Endothelial cell of umbilical vein (primary cell): ENCODE results near the gene MACROD2. TPM values are rescaled to one million over a fixed set of nuclear protein-coding genes. Genes with fewer than 3 reads are reported as not detected.

Source experiments
- BruUV-seq: library from RNA; stranded (reverse); fragments of 400-500 nt; replicated peaks from 2 replicates; lab custom pipeline; 2021; lab: Mats Ljungman, UMichigan
- CTCF ChIA-PET: fragments of 300-600, 350-600 bp; sonication (Branson Sonifier 250); formaldehyde crosslinking; loops from one replicate; lab custom pipeline; 2021; ENCODE audit warnings: antibody characterized with exemption, inconsistent platforms; lab: Charles Lee
- POLR2A ChIA-PET: fragments of 300-600, 350-600 bp; sonication (Branson Sonifier 250); formaldehyde crosslinking; loops from one replicate; lab custom pipeline; 2021; ENCODE audit warnings: antibody characterized with exemption, inconsistent platforms; lab: Charles Lee
- DNase-seq: peaks from one replicate; pipeline ENCODE4 v3.0.0-alpha.2; 2011; ENCODE audit warnings: low read depth, low spot score
- FAIRE-seq: peaks from 2 replicates; lab custom pipeline; 2011; peaks lifted over from hg19 to GRCh38; lab: Jason Lieb, UNC
- H2AFZ ChIP-seq: 2 replicates; pipeline ENCODE4 v1.6.0; 2012; ENCODE audit warnings: low read depth, low read length, control low read depth, inconsistent platforms
- H3K27ac ChIP-seq: 2 replicates; pipeline ENCODE4 v1.5.1; 2011; ENCODE audit warnings: low read depth, mild to moderate bottlenecking, control low read depth, low read length, moderate library complexity; ENCODE audit not compliant: insufficient read depth
- H3K27me3 ChIP-seq, 2 experiments: 2 replicates each; pipeline versions ENCODE4 v1.6.0 to v1.6.1; 2011; ENCODE audit warnings: low read length in 2 of 2, mixed read lengths in 1 of 2; ENCODE audit not compliant: control insufficient read depth in 2 of 2, insufficient read depth in 2 of 2
- H3K36me3 ChIP-seq, 2 experiments: 2 replicates in 1 of 2; 3 replicates in 1 of 2; pipeline ENCODE4 v1.5.1; 2011; ENCODE audit warnings: low read length in 2 of 2, mild to moderate bottlenecking in 1 of 2, moderate library complexity in 1 of 2; ENCODE audit not compliant: control insufficient read depth in 2 of 2, insufficient read depth in 2 of 2; ENCODE audit errors: extremely low read depth in 1 of 2
- H3K4me1 ChIP-seq: 3 replicates; pipeline ENCODE4 v1.5.1; 2011; ENCODE audit warnings: mild to moderate bottlenecking, low read length; ENCODE audit not compliant: control insufficient read depth, insufficient read depth; ENCODE audit errors: extremely low read depth
- H3K4me2 ChIP-seq: 2 replicates; pipeline ENCODE4 v1.6.1; 2011; ENCODE audit warnings: low read length, control low read depth, mixed read lengths; ENCODE audit not compliant: insufficient read depth
- H3K4me3 ChIP-seq, 3 experiments: fragments of 200-600 bp in 1 of 3; sonication (generic), shearing (Covaris generic) in 1 of 3; replicated peaks in 1 of 3; 2 replicates each; pipeline ENCODE4 v1.5.1; 2011 to 2016; ENCODE audit warnings: control low read depth in 3 of 3, low read length in 3 of 3, mild to moderate bottlenecking in 2 of 3, inconsistent platforms in 1 of 3, low read depth in 1 of 3, moderate library complexity in 1 of 3; ENCODE audit not compliant: insufficient read depth in 1 of 3
- H3K79me2 ChIP-seq: 2 replicates; pipeline ENCODE4 v1.6.0; 2012; ENCODE audit warnings: low read length, inconsistent platforms; ENCODE audit not compliant: control insufficient read depth, insufficient read depth
- H3K9ac ChIP-seq: replicated peaks from 2 replicates; pipeline ENCODE3; 2011; ENCODE audit warnings: low read length, control low read depth; ENCODE audit not compliant: insufficient read depth; ENCODE audit errors: extremely low read depth
- H3K9me1 ChIP-seq: replicated peaks from 3 replicates; pipeline ENCODE4 v1.6.0; 2011; ENCODE audit warnings: mild to moderate bottlenecking, low read length; ENCODE audit not compliant: control insufficient read depth, insufficient read depth; ENCODE audit errors: extremely low read depth
- H3K9me3 ChIP-seq: replicated peaks from 2 replicates; pipeline ENCODE4 v1.5.1; 2012; ENCODE audit warnings: low read length, inconsistent platforms; ENCODE audit not compliant: control insufficient read depth, insufficient read depth
- H4K20me1 ChIP-seq: replicated peaks from 2 replicates; pipeline ENCODE3; 2011; ENCODE audit warnings: mild to moderate bottlenecking, low read length; ENCODE audit not compliant: control insufficient read depth, insufficient read depth; ENCODE audit errors: extremely low read depth
- EZH2 ChIP-seq: IDR thresholded peaks from 2 replicates; pipeline ENCODE4 v1.6.1; 2012; ENCODE audit warnings: borderline replicate concordance, low read depth, mild to moderate bottlenecking, moderate library complexity, low read length, inconsistent platforms; ENCODE audit not compliant: severe bottlenecking
- FOS ChIP-seq: IDR thresholded peaks from 2 replicates; pipeline ENCODE4 v1.6.1; 2011; ENCODE audit warnings: mild to moderate bottlenecking, low read length, moderate library complexity, borderline replicate concordance; ENCODE audit not compliant: insufficient read depth
- GATA2 ChIP-seq: IDR thresholded peaks from 2 replicates; pipeline ENCODE4 v1.7.0; 2011; ENCODE audit warnings: low read depth, mild to moderate bottlenecking, moderate library complexity, mixed read lengths, low read length; ENCODE audit not compliant: insufficient read length, insufficient read depth
- JUN ChIP-seq: IDR thresholded peaks from 2 replicates; pipeline ENCODE4 v1.6.1; 2011; ENCODE audit warnings: borderline replicate concordance, low read depth; ENCODE audit not compliant: insufficient read length, insufficient read depth
- MYC ChIP-seq: IDR thresholded peaks from one replicate; pipeline ENCODE4 v1.6.1; 2011; ENCODE audit warnings: mild to moderate bottlenecking, low read depth, low read length
- POLR2A ChIP-seq: IDR thresholded peaks from 2 replicates; pipeline ENCODE4 v1.6.1; 2012; ENCODE audit warnings: low read depth, mild to moderate bottlenecking, control low read depth, low read length
- POLR2AphosphoS5 ChIP-seq: IDR thresholded peaks from 2 replicates; pipeline ENCODE4 v1.6.1; 2012; ENCODE audit warnings: low read depth, mild to moderate bottlenecking, control low read depth, low read length, moderate library complexity; ENCODE audit not compliant: insufficient read depth
- dilution Hi-C: fragments of 300-500 bp; cut with MboI; formaldehyde crosslinking; loops from one replicate; pipeline ENCODE4 v1.15.0; 2019; ENCODE audit warnings: low sequenced_read_pairs; ENCODE audit not compliant: extremely low pct_ligation_motif_present
- intact Hi-C: fragments of 100-400 bp; cut with micrococcal nuclease; formaldehyde crosslinking; loops from one replicate; pipeline ENCODE4 v1.10.0; 2022
- polyA plus RNA-seq, 4 experiments: library from polyadenylated mRNA; depleted of rRNA in 3 of 4; stranded (reverse) in 3 of 4; unstranded in 1 of 4; fragments of >200 nt; gene quantifications; 2 replicates each; pipeline versions ENCODE4 v1.2.1 to v1.2.3, GENCODE V29; 2011 to 2012; ENCODE audit warnings: missing spikeins in 1 of 4
- total RNA-seq: library from RNA; stranded (reverse); gene quantifications from 2 replicates; pipeline ENCODE4 v1.2.3, GENCODE V29; 2021
- TF ChIP-seq, protein P1 (sequence below), 2 donors: IDR thresholded peaks; 1 replicate in 1 of 2; 2 replicates in 1 of 2; pipeline ENCODE4 v1.5.1; 2011; ENCODE audit warnings: low read length in 2 of 2, mild to moderate bottlenecking in 2 of 2, moderate library complexity in 2 of 2, control low read depth in 1 of 2, inconsistent platforms in 1 of 2, low read depth in 1 of 2; ENCODE audit not compliant: insufficient read depth in 1 of 2; ENCODE audit errors: extremely low read depth in 1 of 2
- TF ChIP-seq, protein P2 (sequence below): IDR thresholded peaks from 2 replicates; pipeline ENCODE4 v1.6.1; 2011; ENCODE audit not compliant: insufficient read depth, insufficient read length

MACROD2 gene
- total and polyA plus RNA-seq, 2 donors (not counting 3 experiments of a cell fraction or from before 2014, with no cell fraction given): 0.11 to 0.73 TPM

DNA sequence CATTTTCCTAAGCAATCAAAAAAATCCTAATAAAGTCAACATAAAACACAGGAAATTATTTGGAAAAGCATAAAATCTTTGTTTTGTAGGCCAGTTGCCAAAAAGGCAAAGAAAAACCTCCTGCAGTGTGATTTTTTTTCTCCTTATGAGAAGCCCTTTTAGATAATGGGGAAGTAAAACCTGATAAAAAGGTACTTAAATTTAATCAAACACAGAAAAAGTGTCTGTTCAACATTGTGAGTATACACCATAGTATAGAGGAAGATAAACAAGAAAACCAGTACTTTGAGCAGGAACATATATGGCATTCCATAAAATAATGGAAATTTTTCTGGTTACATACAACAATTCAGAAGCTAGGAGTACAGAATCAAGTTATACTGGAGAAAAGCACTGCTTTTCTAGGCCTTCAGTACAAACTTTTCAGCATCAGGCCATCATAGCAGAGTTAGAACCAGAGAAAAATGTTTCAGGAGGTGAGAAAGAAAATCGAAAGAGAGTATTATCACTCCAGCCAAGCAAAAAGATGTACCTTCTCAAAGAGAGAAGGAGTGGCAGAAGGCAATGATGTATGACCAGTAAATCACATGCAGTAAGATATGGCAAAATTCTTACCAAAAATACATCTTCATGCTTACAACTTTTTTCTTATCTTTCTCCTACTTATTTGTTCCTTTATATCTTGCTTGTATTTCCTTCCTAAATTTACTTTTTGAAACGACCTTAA, 2083.0 kb downstream of the MACROD2 start:
- DNase-seq (no peak), FAIRE-seq (no peak)
- Histone ChIP-seq H2AFZ (no peak overlapping the region), H3K9ac (no peak overlapping the region), H3K4me3 (no peak overlapping the region), H3K27ac (no peak overlapping the region), H3K9me3 (peaks cover 2% of the 10 kb centered on the region), H4K20me1 (no peaks in the 10 kb centered on the region), H3K4me2 (no peak overlapping the region), H3K27me3 (no peaks in the 10 kb centered on the region), H3K79me2 (no peaks in the 10 kb centered on the region), H3K9me1 (no peaks in the 10 kb centered on the region), H3K4me1 (no peaks in the 10 kb centered on the region), H3K36me3 (no peaks in the 10 kb centered on the region)
- no TSS peak for BruUV-seq
- intact Hi-C loops (no loop called here), dilution Hi-C loops (no loop called here)
- POLR2A ChIA-PET: no interaction called here
- TF ChIP-seq POLR2AphosphoS5 (no peak), EZH2 (no peak), POLR2A (no peak), FOS (no peak), GATA2 (no peak), JUN (no peak), MYC (no peak)
- TF ChIP-seq, protein P1, sequence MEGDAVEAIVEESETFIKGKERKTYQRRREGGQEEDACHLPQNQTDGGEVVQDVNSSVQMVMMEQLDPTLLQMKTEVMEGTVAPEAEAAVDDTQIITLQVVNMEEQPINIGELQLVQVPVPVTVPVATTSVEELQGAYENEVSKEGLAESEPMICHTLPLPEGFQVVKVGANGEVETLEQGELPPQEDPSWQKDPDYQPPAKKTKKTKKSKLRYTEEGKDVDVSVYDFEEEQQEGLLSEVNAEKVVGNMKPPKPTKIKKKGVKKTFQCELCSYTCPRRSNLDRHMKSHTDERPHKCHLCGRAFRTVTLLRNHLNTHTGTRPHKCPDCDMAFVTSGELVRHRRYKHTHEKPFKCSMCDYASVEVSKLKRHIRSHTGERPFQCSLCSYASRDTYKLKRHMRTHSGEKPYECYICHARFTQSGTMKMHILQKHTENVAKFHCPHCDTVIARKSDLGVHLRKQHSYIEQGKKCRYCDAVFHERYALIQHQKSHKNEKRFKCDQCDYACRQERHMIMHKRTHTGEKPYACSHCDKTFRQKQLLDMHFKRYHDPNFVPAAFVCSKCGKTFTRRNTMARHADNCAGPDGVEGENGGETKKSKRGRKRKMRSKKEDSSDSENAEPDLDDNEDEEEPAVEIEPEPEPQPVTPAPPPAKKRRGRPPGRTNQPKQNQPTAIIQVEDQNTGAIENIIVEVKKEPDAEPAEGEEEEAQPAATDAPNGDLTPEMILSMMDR (IDR thresholded peaks at IDR 0.05; ENCODE audit: extremely low read depth in 1 of 2, insufficient read depth in 1 of 2, low read depth in 1 of 2, low read length in 2 of 2): no peak
- TF ChIP-seq, protein P2, sequence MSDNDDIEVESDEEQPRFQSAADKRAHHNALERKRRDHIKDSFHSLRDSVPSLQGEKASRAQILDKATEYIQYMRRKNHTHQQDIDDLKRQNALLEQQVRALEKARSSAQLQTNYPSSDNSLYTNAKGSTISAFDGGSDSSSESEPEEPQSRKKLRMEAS: no peak
- CTCF ChIA-PET: no interaction called here
